Lung (tissue), 16 donors: ENCODE results near the gene CHD9. TPM values are rescaled to one million over a fixed set of nuclear protein-coding genes. Genes with fewer than 3 reads are reported as not detected.

Source experiments
- ATAC-seq: fragments of 200-7000 bp; cut with Tn5 transposase; one replicate; pipeline ENCODE4 v1.9.1; 2020; ENCODE audit warnings: moderate number of reproducible peaks; ENCODE audit not compliant: insufficient read depth, low FRiP score
- DNase-seq, 3 donors: peaks; one replicate each; pipeline ENCODE4 v3.0.0-alpha.2; 2013 to 2017
- H3K27ac ChIP-seq, 2 donors: one replicate each; pipeline ENCODE4 v1.5.1; 2013; ENCODE audit warnings: mild to moderate bottlenecking in 2 of 2, moderate library complexity in 2 of 2, control low read depth in 1 of 2, inconsistent platforms in 1 of 2, low read depth in 1 of 2, low read length in 1 of 2
- H3K27me3 ChIP-seq, 3 donors: one replicate each; pipeline ENCODE4 v1.5.1; 2013; ENCODE audit warnings: low read length in 2 of 3; ENCODE audit not compliant: control insufficient read depth in 3 of 3, insufficient read depth in 3 of 3
- H3K36me3 ChIP-seq, 4 donors: one replicate each; pipeline ENCODE4 v1.5.1; 2013; ENCODE audit warnings: low read length in 4 of 4, mild to moderate bottlenecking in 1 of 4, moderate library complexity in 1 of 4; ENCODE audit not compliant: control insufficient read depth in 4 of 4, insufficient read depth in 4 of 4
- H3K4me1 ChIP-seq, 5 donors: one replicate each; pipeline ENCODE4 v1.5.1; 2013; ENCODE audit warnings: low read length in 5 of 5, mild to moderate bottlenecking in 2 of 5, moderate library complexity in 1 of 5; ENCODE audit not compliant: control insufficient read depth in 5 of 5, insufficient read depth in 5 of 5
- H3K4me3 ChIP-seq: one replicate; pipeline ENCODE4 v1.5.1; 2013; ENCODE audit warnings: mild to moderate bottlenecking, control low read depth, moderate library complexity
- H3K9ac ChIP-seq, 2 donors: one replicate each; pipeline ENCODE4 v1.5.1; 2013; ENCODE audit warnings: low read length in 2 of 2, control low read depth in 1 of 2; ENCODE audit not compliant: insufficient read depth in 1 of 2
- H3K9me3 ChIP-seq, 4 donors: one replicate each; pipeline ENCODE4 v1.5.1; 2013; ENCODE audit warnings: low read length in 3 of 4, mild to moderate bottlenecking in 1 of 4, moderate library complexity in 1 of 4; ENCODE audit not compliant: control insufficient read depth in 4 of 4, insufficient read depth in 3 of 4
- WGBS, 2 donors: extraction: QIAGEN DNeasy Blood & Tissue Kit; methylation state at CpG; one replicate each; pipeline ENCODE4 v1.1.7; 2013; 5-methylcytosine and 5-hydroxymethylcytosine counted together
- long read RNA-seq, 5 donors: transcript quantifications; one replicate each; lab custom pipeline, GENCODE V29; 2026
- polyA plus RNA-seq, 2 donors: library from polyadenylated mRNA; stranded (reverse); fragments of 200-250 nt; gene quantifications; one replicate each; pipeline ENCODE4 v1.2.1, GENCODE V29; 2013
- total RNA-seq, 2 donors: library from RNA; depleted of rRNA in 1 of 2; stranded (reverse); fragments of >200 nt in 1 of 2; gene quantifications; one replicate each; pipeline ENCODE4 v1.2.1, GENCODE V29; 2014 to 2021
- TF ChIP-seq, protein P1 (sequence below): IDR thresholded peaks from 2 replicates; pipeline ENCODE4 v1.5.1; 2012; ENCODE audit warnings: mild to moderate bottlenecking; ENCODE audit errors: control extremely low read depth, extremely low read depth
- donor health status: control.
- donor health status: control.
- donor health status: Bipolar disorder and iron deficiency.
- donor health status: healthy.
- donor health status: DM: yes; HTN: yes; CAD: no.

Gene CHD9
- total RNA-seq (100 to 1,000 TPM in 1 of 2 donors, 10 to 100 TPM in 1; 57.7 to 138 TPM), polyA plus RNA-seq (10 to 100 TPM; 12.7 to 21.1 TPM)
- long read RNA-seq, donor 1, partial matches to known transcripts: 0 of 6 reads
- long read RNA-seq, donor 1, other reads (novel, unspliced or antisense): 0 of 6 reads
- long read RNA-seq, donor 2, partial matches to known transcripts: 0 of 2 reads
- long read RNA-seq, donor 2, other reads (novel, unspliced or antisense): 0 of 2 reads
- long read RNA-seq, donor 3: 0 reads
- long read RNA-seq, donor 4: 0 reads
- long read RNA-seq, donor 5, partial matches to known transcripts: 0 of 4 reads
- long read RNA-seq, donor 5, other reads (novel, unspliced or antisense): 0 of 4 reads

- no peaks in the 10 kb centered on the region for H3K36me3 ChIP-seq
- H3K9me3 ChIP-seq: no peaks in the 10 kb centered on the region
- 0 to 1% methylated on average over 56 to 62 of the region's 62 CpGs for WGBS, 2 donors
- peak within 1 kb of the TSS; percentile 96 to 97 for H3K27ac ChIP-seq
- ATAC-seq (peak; percentile 93), DNase-seq (peak; percentile 90 to 95 (median 92))
- TF ChIP-seq, protein P1, sequence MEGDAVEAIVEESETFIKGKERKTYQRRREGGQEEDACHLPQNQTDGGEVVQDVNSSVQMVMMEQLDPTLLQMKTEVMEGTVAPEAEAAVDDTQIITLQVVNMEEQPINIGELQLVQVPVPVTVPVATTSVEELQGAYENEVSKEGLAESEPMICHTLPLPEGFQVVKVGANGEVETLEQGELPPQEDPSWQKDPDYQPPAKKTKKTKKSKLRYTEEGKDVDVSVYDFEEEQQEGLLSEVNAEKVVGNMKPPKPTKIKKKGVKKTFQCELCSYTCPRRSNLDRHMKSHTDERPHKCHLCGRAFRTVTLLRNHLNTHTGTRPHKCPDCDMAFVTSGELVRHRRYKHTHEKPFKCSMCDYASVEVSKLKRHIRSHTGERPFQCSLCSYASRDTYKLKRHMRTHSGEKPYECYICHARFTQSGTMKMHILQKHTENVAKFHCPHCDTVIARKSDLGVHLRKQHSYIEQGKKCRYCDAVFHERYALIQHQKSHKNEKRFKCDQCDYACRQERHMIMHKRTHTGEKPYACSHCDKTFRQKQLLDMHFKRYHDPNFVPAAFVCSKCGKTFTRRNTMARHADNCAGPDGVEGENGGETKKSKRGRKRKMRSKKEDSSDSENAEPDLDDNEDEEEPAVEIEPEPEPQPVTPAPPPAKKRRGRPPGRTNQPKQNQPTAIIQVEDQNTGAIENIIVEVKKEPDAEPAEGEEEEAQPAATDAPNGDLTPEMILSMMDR: peak; percentile 99
- peak within 1 kb of the TSS in 1 of 2 donors; percentile 64 for H3K9ac ChIP-seq
- H3K27me3 ChIP-seq: no peaks in the 10 kb centered on the region
- H3K4me1 ChIP-seq: peaks cover 3 to 19% (median 9%) of the 10 kb centered on the region in 5 donors
- peak within 1 kb of the TSS; percentile 59 for H3K4me3 ChIP-seq
These were observed at the start of gene CHD9 for GRCh38 chr16:53054670-53055485. Gene CHD9 (plus strand): TSS chr16:53054991. CDS start chr16:53156090, 101,099 bp downstream.

DNA sequence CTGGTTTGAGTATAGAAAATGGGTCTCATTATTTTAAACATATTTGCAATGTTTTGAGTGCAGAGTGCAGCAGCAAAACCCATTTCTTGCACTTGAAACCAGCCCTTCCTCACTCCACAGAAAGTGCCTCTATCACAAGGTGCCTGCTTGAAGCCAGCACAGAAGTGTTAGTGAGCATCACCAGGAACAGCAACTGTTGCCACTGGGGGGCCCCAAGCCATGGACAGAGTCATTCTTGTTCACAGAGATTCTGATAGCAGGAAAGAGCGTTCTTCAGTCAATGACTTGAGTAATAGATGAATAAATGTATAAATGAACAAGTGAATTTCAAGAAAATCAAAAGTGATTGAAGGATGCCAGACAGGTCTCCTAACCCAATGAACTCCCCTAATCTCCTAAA lies 47.7 kb upstream of the CHD9 start:
- H3K27ac ChIP-seq: no peak overlapping the region
- no peak overlapping the region for H3K4me3 ChIP-seq
- H3K36me3 ChIP-seq: no peaks in the 10 kb centered on the region
- WGBS, 2 donors: 90 to 92% methylated on average over 1 of the region's 1 CpG
- no peaks in the 10 kb centered on the region for H3K27me3 ChIP-seq
- no peaks in the 10 kb centered on the region for H3K4me1 ChIP-seq
- H3K9me3 ChIP-seq: peaks cover 0 to 2% (median 0%) of the 10 kb centered on the region in 4 donors
- H3K9ac ChIP-seq: no peak overlapping the region
- DNase-seq: no peak
- ATAC-seq: no peak
- TF ChIP-seq, protein P1: no peak

DNA sequence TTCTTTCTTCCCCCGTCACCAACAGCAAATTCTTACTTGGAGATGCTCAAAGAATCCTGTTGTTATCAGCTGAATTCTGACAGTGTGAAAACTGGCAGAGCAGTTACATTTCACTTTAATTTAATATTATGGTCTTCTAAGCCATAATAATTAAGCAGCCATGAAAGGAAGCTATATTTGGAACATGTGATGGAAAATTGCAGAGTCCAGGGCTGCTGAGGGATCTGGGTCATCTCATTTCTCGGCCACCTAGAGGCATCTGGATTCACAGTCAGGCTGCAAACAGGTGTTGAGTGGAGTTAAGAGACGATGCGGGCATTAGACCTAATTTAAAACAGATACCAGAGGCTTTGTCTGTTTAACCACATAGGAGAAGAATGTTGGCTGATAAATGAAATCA lies 40.5 kb upstream of the CHD9 start:
- Histone ChIP-seq H3K9ac (no peak overlapping the region), H3K4me3 (no peak overlapping the region), H3K4me1 (no peaks in the 10 kb centered on the region), H3K9me3 (no peaks in the 10 kb centered on the region), H3K36me3 (no peaks in the 10 kb centered on the region), H3K27me3 (no peaks in the 10 kb centered on the region), H3K27ac (no peak overlapping the region)
- TF ChIP-seq, protein P1: no peak
- WGBS, 2 donors: 61 to 78% methylated on average over 4 of the region's 4 CpGs
- no peak for DNase-seq
- no peak for ATAC-seq
